NCI-H345 (cell line): ENCODE data around the gene ZDHHC6.
"Not testable (repeated sequence)": the region's sequence is repeated elsewhere in the genome, so short reads cannot be mapped to it uniquely, and the experiment has no call there.

ENCODE experiments used
- DNase-seq: peaks from one replicate; lab custom pipeline; 2025; lab: John Stamatoyannopoulos, UW

ZDHHC6 gene

DNA sequence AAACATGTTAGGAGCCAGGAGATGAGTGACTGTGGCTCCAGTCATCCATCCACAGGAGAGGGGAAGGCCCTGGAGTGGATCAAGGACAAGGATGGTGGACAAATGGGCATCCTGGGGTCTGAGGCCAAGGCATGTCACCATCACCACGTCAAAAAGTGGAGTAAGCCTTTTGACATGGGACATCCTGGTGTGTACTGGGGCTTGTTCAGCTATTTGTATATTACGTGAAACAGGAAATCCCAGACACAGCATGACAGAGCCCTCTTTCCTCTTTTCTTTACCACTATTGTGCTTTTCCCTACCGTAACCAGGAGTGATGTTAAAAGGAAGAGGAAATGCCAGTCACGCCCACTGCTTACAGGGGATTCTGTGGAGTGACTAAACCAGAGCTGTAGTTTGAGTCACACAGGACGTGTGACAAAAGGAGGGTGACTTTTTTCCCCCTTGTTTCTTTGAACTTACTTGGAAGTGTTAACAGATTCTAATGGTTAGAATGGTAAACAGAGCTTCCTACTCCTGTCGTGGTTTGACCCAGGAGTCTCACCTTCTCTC, 57.4 kb downstream of the ZDHHC6 start:
- DNase-seq: no peak

DNA sequence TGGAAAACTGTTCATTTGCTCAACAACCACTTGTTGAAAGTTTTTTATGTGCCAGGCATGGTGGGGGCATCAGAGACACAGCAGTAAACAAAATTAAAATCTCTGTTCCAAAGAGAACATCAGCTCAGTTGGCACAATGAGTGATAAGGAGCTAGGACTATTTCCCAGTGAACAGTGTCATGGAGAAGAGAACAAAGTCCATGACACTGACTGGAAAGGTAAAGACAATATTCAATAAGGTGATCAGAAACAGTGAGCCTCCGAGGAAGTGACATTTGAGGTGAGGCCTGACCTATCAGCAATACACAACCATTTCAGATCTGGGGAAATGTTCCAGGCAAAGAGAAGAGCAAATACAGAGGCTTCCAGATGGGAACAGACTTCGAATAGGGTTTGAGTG, 58.2 kb downstream of the ZDHHC6 start:
- DNase-seq: no peak

DNA sequence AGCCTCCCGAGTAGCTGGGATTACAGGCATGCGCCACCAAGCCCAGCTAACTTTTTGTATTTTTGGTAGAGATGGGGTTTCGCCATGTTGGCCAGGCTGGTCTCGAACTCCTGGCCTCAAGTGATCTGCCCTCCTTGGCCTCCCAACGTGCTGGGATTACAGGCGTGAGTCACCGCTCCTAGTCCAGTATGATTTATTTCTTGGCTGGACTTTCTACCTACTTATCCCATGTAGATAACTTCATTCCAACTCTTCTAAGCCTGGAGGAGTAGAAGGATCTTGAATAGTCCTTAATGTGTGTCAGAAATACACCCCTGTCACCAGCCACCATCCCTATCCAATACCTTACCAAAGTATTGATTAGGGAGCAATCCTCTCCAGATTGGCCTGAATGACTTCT, 58.7 kb downstream of the ZDHHC6 start:
- DNase-seq: not testable (repeated sequence)

DNA sequence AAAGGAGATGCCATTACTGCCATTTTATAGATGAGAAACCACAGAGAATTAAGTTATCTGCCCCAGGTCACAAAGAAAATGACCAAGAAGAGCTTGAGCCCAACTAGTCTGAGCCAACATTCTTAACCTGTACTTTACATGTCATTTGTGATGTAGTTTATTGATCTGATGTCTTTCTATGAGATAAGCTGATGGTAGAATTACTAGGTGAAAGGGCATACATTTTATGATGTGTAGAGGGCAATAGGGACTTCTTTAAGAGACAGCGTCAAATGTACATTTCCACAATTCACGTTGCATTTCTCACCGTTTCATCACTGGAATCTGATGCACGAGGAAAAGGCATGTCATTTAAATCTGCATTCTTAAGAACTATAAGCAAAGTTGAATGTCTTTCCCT, 61.5 kb downstream of the ZDHHC6 start:
- no peak for DNase-seq

DNA sequence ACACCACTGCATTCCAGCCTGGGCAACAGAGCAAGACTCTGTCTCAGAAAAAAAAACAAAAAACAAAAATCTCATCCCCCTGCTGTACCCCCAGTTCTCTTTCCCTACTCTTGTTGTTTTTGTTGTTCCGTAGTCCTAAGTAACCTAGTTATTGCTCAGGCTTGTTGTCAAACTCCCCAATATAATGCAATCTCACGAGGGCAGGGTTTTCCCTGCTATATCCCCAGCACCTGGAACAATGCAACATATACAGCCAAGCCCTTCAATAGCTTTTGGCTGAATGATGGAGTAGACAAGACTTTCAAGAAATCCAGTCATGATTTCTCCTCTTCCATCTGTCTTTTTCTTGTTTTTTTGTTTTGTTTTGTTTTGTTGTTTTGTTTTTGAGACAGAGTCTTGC, 62.6 kb downstream of the ZDHHC6 start:
- DNase-seq: no peak

DNA sequence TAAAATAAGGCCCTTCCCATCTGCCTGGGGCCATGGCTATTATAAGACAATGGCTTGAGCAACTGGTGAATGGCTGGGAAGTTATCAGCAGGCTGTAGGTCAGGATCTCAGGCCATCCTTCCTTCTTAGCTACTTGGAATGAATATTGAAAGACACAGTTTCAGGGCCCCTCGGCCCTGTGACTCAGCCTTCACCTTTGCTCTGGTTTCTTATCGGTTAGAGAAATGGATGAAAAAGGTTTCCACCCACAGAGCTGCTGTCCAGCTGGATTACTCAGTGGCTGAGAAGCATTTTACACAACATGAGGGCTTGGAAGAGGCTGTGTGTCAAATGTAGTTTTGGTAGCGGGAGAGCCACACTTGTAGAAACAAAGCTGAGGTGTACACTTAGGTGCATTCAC, 63.4 kb downstream of the ZDHHC6 start:
- no peak for DNase-seq

DNA sequence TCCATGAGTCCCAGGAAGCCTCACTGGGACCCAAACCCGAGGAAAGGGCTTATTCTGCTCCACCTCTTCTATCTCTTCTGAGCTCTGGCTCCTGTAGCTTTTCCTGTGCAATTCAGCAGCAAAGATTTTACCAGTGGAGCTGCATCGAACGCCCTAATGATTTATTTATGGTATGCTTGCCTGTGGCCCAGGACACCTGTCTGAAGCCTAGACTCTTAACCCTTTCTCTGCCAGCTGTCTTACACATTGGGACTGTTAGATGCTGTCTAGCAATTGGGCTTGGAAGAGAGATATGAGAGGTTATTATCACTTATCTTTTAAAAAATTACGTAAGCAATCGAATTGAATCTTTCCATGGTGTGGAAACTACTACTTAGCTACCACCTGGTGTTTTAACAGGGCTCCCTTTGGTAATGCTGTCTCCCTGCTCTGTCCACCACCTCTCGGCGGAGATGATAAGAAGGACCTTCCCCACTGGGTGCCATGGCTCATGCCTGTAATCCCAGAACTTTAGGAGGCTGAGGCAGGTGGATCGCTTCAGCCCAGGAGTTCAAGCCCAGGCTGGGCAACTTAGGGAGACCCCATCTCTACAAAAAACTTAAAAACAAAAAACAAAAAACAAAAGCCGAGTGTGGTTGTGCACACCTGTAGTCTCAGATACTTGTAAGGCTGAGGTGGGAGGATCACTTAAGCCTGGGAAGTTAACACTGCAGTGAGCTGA, 64.0 kb downstream of the ZDHHC6 start:
- no peak for DNase-seq
